Neural cell (in vitro differentiated cells): ENCODE measurements around the gene TDRD3. TPM values are rescaled to one million over a fixed set of nuclear protein-coding genes. Genes with fewer than 3 reads are reported as not detected.

Experiments
- H2AFZ ChIP-seq: fragments of 200-600, 300-800 bp; sonication (generic), shearing (Covaris generic); 2 replicates; pipeline ENCODE4 v1.6.0; 2014; ENCODE audit warnings: low read depth, mild to moderate bottlenecking, antibody characterized with exemption, low read length, moderate library complexity
- H3F3A ChIP-seq: fragments of 200-600 bp; shearing (Covaris generic); 2 replicates; pipeline ENCODE4 v1.6.1; 2016; ENCODE audit warnings: mild to moderate bottlenecking, moderate library complexity, mixed read lengths, antibody characterized with exemption, low read length; ENCODE audit not compliant: insufficient read depth, poor library complexity, severe bottlenecking
- H3K27ac ChIP-seq: fragments of 200-600, 300-800 bp; sonication (generic), shearing (Covaris generic); 2 replicates; pipeline ENCODE4 v1.5.1; 2014; ENCODE audit warnings: mild to moderate bottlenecking, low read length, moderate library complexity
- H3K27me3 ChIP-seq: fragments of 300-800, 200-600 bp; sonication (generic), shearing (Covaris generic); 2 replicates; pipeline ENCODE4 v1.6.0; 2014; ENCODE audit warnings: mild to moderate bottlenecking, low read depth, low read length, moderate library complexity; ENCODE audit not compliant: insufficient read depth
- H3K36me3 ChIP-seq: fragments of 300-800, 200-600 bp; sonication (generic), shearing (Covaris generic); 2 replicates; pipeline ENCODE4 v1.5.1; 2014; ENCODE audit warnings: mild to moderate bottlenecking, antibody characterized with exemption, low read length, moderate library complexity; ENCODE audit not compliant: insufficient read depth
- H3K4me2 ChIP-seq: fragments of 300-800, 200-600 bp; sonication (generic), shearing (Covaris generic); 2 replicates; pipeline ENCODE4 v1.6.0; 2014; ENCODE audit warnings: mild to moderate bottlenecking, low read length
- H3K4me3 ChIP-seq: fragments of 300-800, 200-600 bp; sonication (generic), shearing (Covaris generic); 2 replicates; pipeline ENCODE4 v1.5.1; 2014; ENCODE audit warnings: mild to moderate bottlenecking, low read length, moderate library complexity
- H3K79me2 ChIP-seq: fragments of 200-600 bp; shearing (Covaris generic); replicated peaks from 2 replicates; pipeline ENCODE4 v1.6.0; 2014; ENCODE audit warnings: mild to moderate bottlenecking, low read length, moderate library complexity; ENCODE audit not compliant: insufficient read depth
- H3K9ac ChIP-seq: fragments of 300-800, 200-600 bp; sonication (generic), shearing (Covaris generic); 2 replicates; pipeline ENCODE4 v1.6.1; 2016; ENCODE audit warnings: mild to moderate bottlenecking, low read length, mixed read lengths
- H3K9me2 ChIP-seq: fragments of 200-600 bp; shearing (Covaris generic); 2 replicates; pipeline ENCODE4 v1.6.1; 2016; ENCODE audit warnings: mild to moderate bottlenecking, low read length, mixed read lengths; ENCODE audit not compliant: insufficient read depth
- H3K9me3 ChIP-seq: fragments of 200-600, 300-800 bp; sonication (generic), shearing (Covaris generic); 2 replicates; pipeline ENCODE4 v1.6.1; 2016; ENCODE audit warnings: mild to moderate bottlenecking, mixed run types, low read length, moderate library complexity, mixed read lengths
- H4K20me1 ChIP-seq: fragments of 200-600 bp; shearing (Covaris generic); 2 replicates; pipeline ENCODE4 v1.6.1; 2016; ENCODE audit warnings: mild to moderate bottlenecking, mixed run types; ENCODE audit not compliant: insufficient read depth
- EP300 ChIP-seq: fragments of 450-650 bp; conservative IDR thresholded peaks from 2 replicates; pipeline ENCODE4 v1.6.1; 2014; ENCODE audit warnings: antibody characterized with exemption, mild to moderate bottlenecking, moderate library complexity; ENCODE audit not compliant: poor library complexity, severe bottlenecking
- EZH2 ChIP-seq: fragments of 200-600, 300-800 bp; shearing (Covaris generic), sonication (generic); IDR thresholded peaks from 2 replicates; pipeline ENCODE4 v1.6.1; 2014; ENCODE audit warnings: antibody characterized with exemption, low read length, borderline replicate concordance, mild to moderate bottlenecking; ENCODE audit not compliant: insufficient read depth, poor library complexity, severe bottlenecking
- MXI1 ChIP-seq: fragments of 450-650 bp; conservative IDR thresholded peaks from 2 replicates; pipeline ENCODE4 v1.6.1; 2014; ENCODE audit warnings: antibody characterized with exemption, mild to moderate bottlenecking; ENCODE audit not compliant: poor library complexity, severe bottlenecking
- POLR2AphosphoS5 ChIP-seq: IDR thresholded peaks from 2 replicates; pipeline ENCODE4 v1.6.1; 2012
- RAD21 ChIP-seq: fragments of 450-650 bp; conservative IDR thresholded peaks from 2 replicates; pipeline ENCODE4 v1.6.1; 2014; ENCODE audit warnings: antibody characterized with exemption, mild to moderate bottlenecking, moderate library complexity
- SMC3 ChIP-seq: fragments of 450-650 bp; conservative IDR thresholded peaks from 2 replicates; pipeline ENCODE4 v1.6.1; 2014; ENCODE audit warnings: antibody characterized with exemption, mild to moderate bottlenecking, moderate library complexity; ENCODE audit not compliant: poor library complexity
- TAF1 ChIP-seq: IDR thresholded peaks from 2 replicates; pipeline ENCODE4 v1.6.1; 2012; ENCODE audit warnings: low read depth
- polyA plus RNA-seq: library from polyadenylated mRNA; depleted of rRNA; stranded (reverse); fragments of >200 nt; gene quantifications from 2 replicates; pipeline ENCODE4 v1.2.3, GENCODE V29; 2014
- TF ChIP-seq, protein P1 (sequence below): IDR thresholded peaks from 2 replicates; pipeline ENCODE4 v1.6.1; 2012; ENCODE audit warnings: borderline replicate concordance
- TF ChIP-seq, protein P2 (sequence below): fragments of 450-650 bp; IDR thresholded peaks from 2 replicates; pipeline ENCODE4 v1.5.1; 2014; ENCODE audit warnings: antibody characterized with exemption, mild to moderate bottlenecking, moderate library complexity; ENCODE audit not compliant: poor library complexity, severe bottlenecking

Gene TDRD3
- polyA plus RNA-seq, 1 donor from 2014 or later, result 10.0 TPM

DNA sequence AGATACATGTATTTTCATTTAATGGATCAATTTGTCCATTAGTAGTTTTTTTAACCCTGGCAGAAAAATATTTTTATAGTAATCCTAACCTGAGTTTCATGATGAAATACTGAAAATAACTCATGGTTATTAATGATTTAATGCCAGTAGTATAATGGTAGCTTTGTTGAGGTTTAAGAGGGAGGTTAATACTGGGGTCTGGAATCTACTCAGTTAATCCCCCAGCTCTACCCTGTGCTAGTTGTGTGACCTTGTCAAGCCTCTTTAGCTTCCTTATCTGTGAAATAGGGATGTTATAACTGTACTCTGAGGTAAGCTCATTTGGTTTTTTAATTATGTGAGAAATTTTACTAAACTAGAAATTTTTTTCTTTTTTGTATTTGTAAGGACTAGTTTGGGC is 122.5 kb downstream of the TDRD3 start:
- no peaks in the 10 kb centered on the region for H3K9me3 ChIP-seq
- H2AFZ ChIP-seq, result no peak overlapping the region
- no peak overlapping the region for H3K27ac ChIP-seq
- H4K20me1 ChIP-seq, result no peaks in the 10 kb centered on the region
- TF ChIP-seq MXI1, result no peak
- no peak for TF ChIP-seq EP300
- TF ChIP-seq TAF1, result no peak
- TF ChIP-seq POLR2AphosphoS5, result no peak
- TF ChIP-seq RAD21, result no peak
- TF ChIP-seq SMC3, result no peak
- no peak for TF ChIP-seq EZH2
- TF ChIP-seq, protein P1, sequence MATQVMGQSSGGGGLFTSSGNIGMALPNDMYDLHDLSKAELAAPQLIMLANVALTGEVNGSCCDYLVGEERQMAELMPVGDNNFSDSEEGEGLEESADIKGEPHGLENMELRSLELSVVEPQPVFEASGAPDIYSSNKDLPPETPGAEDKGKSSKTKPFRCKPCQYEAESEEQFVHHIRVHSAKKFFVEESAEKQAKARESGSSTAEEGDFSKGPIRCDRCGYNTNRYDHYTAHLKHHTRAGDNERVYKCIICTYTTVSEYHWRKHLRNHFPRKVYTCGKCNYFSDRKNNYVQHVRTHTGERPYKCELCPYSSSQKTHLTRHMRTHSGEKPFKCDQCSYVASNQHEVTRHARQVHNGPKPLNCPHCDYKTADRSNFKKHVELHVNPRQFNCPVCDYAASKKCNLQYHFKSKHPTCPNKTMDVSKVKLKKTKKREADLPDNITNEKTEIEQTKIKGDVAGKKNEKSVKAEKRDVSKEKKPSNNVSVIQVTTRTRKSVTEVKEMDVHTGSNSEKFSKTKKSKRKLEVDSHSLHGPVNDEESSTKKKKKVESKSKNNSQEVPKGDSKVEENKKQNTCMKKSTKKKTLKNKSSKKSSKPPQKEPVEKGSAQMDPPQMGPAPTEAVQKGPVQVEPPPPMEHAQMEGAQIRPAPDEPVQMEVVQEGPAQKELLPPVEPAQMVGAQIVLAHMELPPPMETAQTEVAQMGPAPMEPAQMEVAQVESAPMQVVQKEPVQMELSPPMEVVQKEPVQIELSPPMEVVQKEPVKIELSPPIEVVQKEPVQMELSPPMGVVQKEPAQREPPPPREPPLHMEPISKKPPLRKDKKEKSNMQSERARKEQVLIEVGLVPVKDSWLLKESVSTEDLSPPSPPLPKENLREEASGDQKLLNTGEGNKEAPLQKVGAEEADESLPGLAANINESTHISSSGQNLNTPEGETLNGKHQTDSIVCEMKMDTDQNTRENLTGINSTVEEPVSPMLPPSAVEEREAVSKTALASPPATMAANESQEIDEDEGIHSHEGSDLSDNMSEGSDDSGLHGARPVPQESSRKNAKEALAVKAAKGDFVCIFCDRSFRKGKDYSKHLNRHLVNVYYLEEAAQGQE, result no peak
- TF ChIP-seq, protein P2, sequence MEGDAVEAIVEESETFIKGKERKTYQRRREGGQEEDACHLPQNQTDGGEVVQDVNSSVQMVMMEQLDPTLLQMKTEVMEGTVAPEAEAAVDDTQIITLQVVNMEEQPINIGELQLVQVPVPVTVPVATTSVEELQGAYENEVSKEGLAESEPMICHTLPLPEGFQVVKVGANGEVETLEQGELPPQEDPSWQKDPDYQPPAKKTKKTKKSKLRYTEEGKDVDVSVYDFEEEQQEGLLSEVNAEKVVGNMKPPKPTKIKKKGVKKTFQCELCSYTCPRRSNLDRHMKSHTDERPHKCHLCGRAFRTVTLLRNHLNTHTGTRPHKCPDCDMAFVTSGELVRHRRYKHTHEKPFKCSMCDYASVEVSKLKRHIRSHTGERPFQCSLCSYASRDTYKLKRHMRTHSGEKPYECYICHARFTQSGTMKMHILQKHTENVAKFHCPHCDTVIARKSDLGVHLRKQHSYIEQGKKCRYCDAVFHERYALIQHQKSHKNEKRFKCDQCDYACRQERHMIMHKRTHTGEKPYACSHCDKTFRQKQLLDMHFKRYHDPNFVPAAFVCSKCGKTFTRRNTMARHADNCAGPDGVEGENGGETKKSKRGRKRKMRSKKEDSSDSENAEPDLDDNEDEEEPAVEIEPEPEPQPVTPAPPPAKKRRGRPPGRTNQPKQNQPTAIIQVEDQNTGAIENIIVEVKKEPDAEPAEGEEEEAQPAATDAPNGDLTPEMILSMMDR, result no peak
- no peak overlapping the region for H3K9ac ChIP-seq
- H3K9me2 ChIP-seq, result no peaks in the 10 kb centered on the region
- H3F3A ChIP-seq, result no peaks in the 10 kb centered on the region
- H3K4me3 ChIP-seq, result no peak overlapping the region
- H3K79me2 ChIP-seq, result no peaks in the 10 kb centered on the region
- H3K27me3 ChIP-seq, result no peaks in the 10 kb centered on the region
- no peak overlapping the region for H3K4me2 ChIP-seq
- no peaks in the 10 kb centered on the region for H3K36me3 ChIP-seq

GRCh38 chr13:60520902-60521569 is 124.0 kb downstream of the TDRD3 start:
- Histone ChIP-seq H3K27ac (no peak overlapping the region), H3K4me2 (no peak overlapping the region), H3F3A (no peaks in the 10 kb centered on the region), H3K9ac (no peak overlapping the region), H4K20me1 (no peaks in the 10 kb centered on the region), H3K9me3 (no peaks in the 10 kb centered on the region), H3K9me2 (no peaks in the 10 kb centered on the region), H3K79me2 (no peaks in the 10 kb centered on the region), H2AFZ (no peak overlapping the region), H3K36me3 (no peaks in the 10 kb centered on the region), H3K27me3 (no peaks in the 10 kb centered on the region), H3K4me3 (no peak overlapping the region)
- TF ChIP-seq RAD21 (no peak), MXI1 (no peak), TAF1 (no peak), POLR2AphosphoS5 (no peak), EP300 (no peak), EZH2 (no peak), SMC3 (no peak)
- TF ChIP-seq, protein P2, result no peak
- TF ChIP-seq, protein P1, result no peak
